ENCODE measurements around the gene B4GALT4. TPM values are rescaled to one million over a fixed set of nuclear protein-coding genes. Genes with fewer than 3 reads are reported as not detected.

B4GALT4 gene
- total and polyA plus RNA-seq, 2 of the 8 experiments (the other 6 are each of a cell fraction or from before 2014, with no cell fraction given): 14.6 to 44.7 TPM

DNA sequence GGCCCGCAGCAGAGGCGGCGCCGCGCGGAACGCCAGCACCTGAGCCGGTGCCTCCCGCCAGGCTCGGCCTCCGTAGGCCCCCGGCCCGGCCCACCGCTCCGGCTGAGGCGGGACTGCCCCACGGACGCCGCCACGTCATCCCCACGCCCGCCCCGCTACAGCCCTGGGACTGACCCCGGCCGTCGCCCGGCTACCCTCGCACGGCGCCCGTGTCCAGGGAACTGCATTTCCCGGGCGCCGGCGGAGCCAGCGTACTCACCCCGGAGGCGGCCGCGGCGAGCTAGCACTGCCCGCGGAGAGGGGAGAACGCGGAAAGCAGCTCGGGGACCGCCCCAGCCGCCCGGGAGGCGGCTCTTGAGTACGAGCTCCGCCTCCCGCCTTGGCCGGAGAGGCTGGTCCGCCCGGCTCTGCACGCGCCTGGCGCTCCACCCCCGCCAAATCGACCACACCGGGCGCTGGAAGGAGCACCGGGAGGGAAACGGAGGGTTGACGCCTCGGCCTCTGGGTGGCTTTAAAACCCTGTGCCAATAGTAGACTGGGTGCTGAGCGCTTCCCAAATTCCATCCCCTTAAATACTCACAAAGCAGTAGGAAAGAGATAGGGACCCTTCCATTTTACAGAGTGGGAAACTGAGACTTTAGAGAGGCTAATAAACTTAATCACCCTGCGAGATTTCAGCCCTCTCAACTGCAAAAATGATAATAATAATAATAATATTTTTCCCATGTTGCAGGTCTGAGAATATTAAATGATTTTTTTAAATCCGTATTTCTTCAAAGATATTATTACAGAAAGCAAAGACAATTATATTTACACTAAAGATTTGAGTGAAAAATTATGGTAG lies at the start of gene B4GALT4 (continued):
- no peak for TF ChIP-seq CHD1 (IDR thresholded peaks at IDR 0.05; ENCODE audit: low read depth, low read length)
- TF ChIP-seq POU5F1 (IDR thresholded peaks at IDR 0.05; ENCODE audit: low read depth, low read length): no peak
- TF ChIP-seq FOSL1 (IDR thresholded peaks at IDR 0.05; ENCODE audit: insufficient read depth, low read depth, low read length): no peak
- TF ChIP-seq MAFK (IDR thresholded peaks at IDR 0.05; ENCODE audit: low read depth, low read length): no peak
- TF ChIP-seq, protein P1, sequence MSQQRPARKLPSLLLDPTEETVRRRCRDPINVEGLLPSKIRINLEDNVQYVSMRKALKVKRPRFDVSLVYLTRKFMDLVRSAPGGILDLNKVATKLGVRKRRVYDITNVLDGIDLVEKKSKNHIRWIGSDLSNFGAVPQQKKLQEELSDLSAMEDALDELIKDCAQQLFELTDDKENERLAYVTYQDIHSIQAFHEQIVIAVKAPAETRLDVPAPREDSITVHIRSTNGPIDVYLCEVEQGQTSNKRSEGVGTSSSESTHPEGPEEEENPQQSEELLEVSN (IDR thresholded peaks at IDR 0.05): peak; percentile 94
- no peak for TF ChIP-seq SAP30 (IDR thresholded peaks at IDR 0.05; ENCODE audit: insufficient read depth, insufficient replicate concordance, low read length)
- no peak for TF ChIP-seq CHD2 (IDR thresholded peaks at IDR 0.05; ENCODE audit: low read length)
- TF ChIP-seq, protein P2, sequence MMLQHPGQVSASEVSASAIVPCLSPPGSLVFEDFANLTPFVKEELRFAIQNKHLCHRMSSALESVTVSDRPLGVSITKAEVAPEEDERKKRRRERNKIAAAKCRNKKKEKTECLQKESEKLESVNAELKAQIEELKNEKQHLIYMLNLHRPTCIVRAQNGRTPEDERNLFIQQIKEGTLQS (IDR thresholded peaks at IDR 0.05; ENCODE audit: insufficient read depth, low read depth, low read length): no peak
- TF ChIP-seq, protein P3, sequence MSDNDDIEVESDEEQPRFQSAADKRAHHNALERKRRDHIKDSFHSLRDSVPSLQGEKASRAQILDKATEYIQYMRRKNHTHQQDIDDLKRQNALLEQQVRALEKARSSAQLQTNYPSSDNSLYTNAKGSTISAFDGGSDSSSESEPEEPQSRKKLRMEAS (IDR thresholded peaks at IDR 0.05): peak; percentile 92
- TF ChIP-seq NRF1 (IDR thresholded peaks at IDR 0.05; ENCODE audit: low read depth, low read length): no peak
- TF ChIP-seq EP300 (IDR thresholded peaks at IDR 0.05; ENCODE audit: borderline replicate concordance in 1 of 2, low read depth in 2 of 2, low read length in 2 of 2): no peak
- peak; percentile 89 for TF ChIP-seq ASH2L (IDR thresholded peaks at IDR 0.05; ENCODE audit: low read length)
- TF ChIP-seq KDM4A (IDR thresholded peaks at IDR 0.05; ENCODE audit: low read depth, low read length, severe bottlenecking): peak; percentile 55
- no peak for TF ChIP-seq EGR1 (IDR thresholded peaks at IDR 0.05; ENCODE audit: borderline replicate concordance, low read depth, low read length)
- TF ChIP-seq ZNF274 (IDR thresholded peaks at IDR 0.05; ENCODE audit: borderline replicate concordance, extremely low read depth, low read length): no peak
- TF ChIP-seq SP4 (IDR thresholded peaks at IDR 0.05; ENCODE audit: low read length): no peak
- no peak for TF ChIP-seq RFX5 (IDR thresholded peaks at IDR 0.05; ENCODE audit: borderline replicate concordance, low read depth, low read length)
- no peak for TF ChIP-seq JUN (IDR thresholded peaks at IDR 0.05; ENCODE audit: low read depth, low read length)
- no peak for TF ChIP-seq EZH2 (IDR thresholded peaks at IDR 0.05; ENCODE audit: low read depth, low read length, severe bottlenecking)
- TF ChIP-seq GABPA (IDR thresholded peaks at IDR 0.05; ENCODE audit: borderline replicate concordance, insufficient read depth, low read length): no peak
- TF ChIP-seq TBP (IDR thresholded peaks at IDR 0.05; ENCODE audit: low read depth, low read length): peak; percentile 86
- no peak for TF ChIP-seq SUZ12 (IDR thresholded peaks at IDR 0.05; ENCODE audit: low read length)
